Retina (tissue), 1 donor: ENCODE measurements around the gene CRAT.
"Not testable (repeated sequence)": the region's sequence is repeated elsewhere in the genome, so short reads cannot be mapped to it uniquely, and the experiment has no call there.

Experiments used
- DNase-seq: peaks from one replicate; pipeline ENCODE4 v3.0.0-alpha.2; 2016

The CRAT gene

GRCh38 chr9:129138144-129138462 is 27.5 kb upstream of the CRAT start:
- DNase-seq = no peak

- DNase-seq = no peak
These were observed 26.9 kb upstream of the CRAT start for GRCh38 chr9:129137292-129138143.

- peak; percentile 80 for DNase-seq
These were observed 25.9 kb upstream of the CRAT start for GRCh38 chr9:129136446-129137035.

- no peak for DNase-seq
These were observed 24.9 kb upstream of the CRAT start for GRCh38 chr9:129135476-129135875.

- no peak for DNase-seq
These were observed 22.5 kb upstream of the CRAT start for GRCh38 chr9:129133082-129133481.

- DNase-seq = peak; percentile 91
These were observed 20.9 kb upstream of the CRAT start for GRCh38 chr9:129131300-129132145.

- DNase-seq = no peak
These were observed 20.2 kb upstream of the CRAT start for GRCh38 chr9:129130791-129131190.

GRCh38 chr9:129130271-129130670 is 19.7 kb upstream of the CRAT start:
- DNase-seq = not testable (repeated sequence)

GRCh38 chr9:129128689-129129088 is 18.1 kb upstream of the CRAT start:
- DNase-seq = no peak

- DNase-seq = peak; percentile 71
These were observed 16.4 kb upstream of the CRAT start for GRCh38 chr9:129126749-129127618.

- DNase-seq = no peak
These were observed 14.9 kb upstream of the CRAT start for GRCh38 chr9:129125478-129125877.

GRCh38 chr9:129124506-129125069 is 14.0 kb upstream of the CRAT start:
- DNase-seq = no peak

- DNase-seq = not testable (repeated sequence)
These were observed 12.4 kb upstream of the CRAT start for GRCh38 chr9:129122976-129123375.

- no peak for DNase-seq
These were observed 11.5 kb upstream of the CRAT start for GRCh38 chr9:129122133-129122532.

- DNase-seq = no peak
These were observed 10.9 kb upstream of the CRAT start for GRCh38 chr9:129121483-129121882.

GRCh38 chr9:129118799-129119198 is 8.2 kb upstream of the CRAT start:
- DNase-seq = no peak

GRCh38 chr9:129113645-129114304 is 3.2 kb upstream of the CRAT start:
- no peak for DNase-seq

GRCh38 chr9:129112526-129112925 is 1.9 kb upstream of the CRAT start:
- DNase-seq = not testable (repeated sequence)

- DNase-seq = peak; percentile 51
These were observed 1.0 kb upstream of the CRAT start for GRCh38 chr9:129111528-129112151.

- peak; percentile 84 for DNase-seq
These were observed 447 bp downstream of the CRAT start for GRCh38 chr9:129109952-129110739.
